Ishikawa (cell line): ENCODE data around the gene TAGLN.

Source experiments
- CEBPB ChIP-seq: IDR thresholded peaks from 2 replicates; pipeline ENCODE4 v1.6.1; 2012
- CREB1 ChIP-seq: IDR thresholded peaks from 2 replicates; pipeline ENCODE4 v1.6.1; 2012; ENCODE audit warnings: low read depth
- EGR1 ChIP-seq: IDR thresholded peaks from 2 replicates; pipeline ENCODE4 v1.6.1; 2012
- EP300 ChIP-seq: IDR thresholded peaks from 2 replicates; pipeline ENCODE4 v1.6.1; 2012; ENCODE audit warnings: borderline replicate concordance
- FOXM1 ChIP-seq: IDR thresholded peaks from 2 replicates; pipeline ENCODE4 v1.6.1; 2012; ENCODE audit warnings: low read depth, borderline replicate concordance
- MAX ChIP-seq: IDR thresholded peaks from 2 replicates; pipeline ENCODE4 v1.6.1; 2012
- NFIC ChIP-seq: IDR thresholded peaks from 2 replicates; pipeline ENCODE4 v1.6.1; 2012
- RAD21 ChIP-seq: IDR thresholded peaks from 2 replicates; pipeline ENCODE4 v1.6.1; 2012; ENCODE audit warnings: low read depth
- TAF1 ChIP-seq: IDR thresholded peaks from 2 replicates; pipeline ENCODE4 v1.6.1; 2012; ENCODE audit warnings: low read depth, mild to moderate bottlenecking
- TCF12 ChIP-seq: IDR thresholded peaks from 2 replicates; pipeline ENCODE4 v1.6.1; 2012; ENCODE audit warnings: low read depth
- TEAD4 ChIP-seq: IDR thresholded peaks from 2 replicates; pipeline ENCODE4 v1.6.1; 2012
- USF1 ChIP-seq: IDR thresholded peaks from 2 replicates; pipeline ENCODE4 v1.6.1; 2012
- YY1 ChIP-seq: IDR thresholded peaks from 2 replicates; pipeline ENCODE4 v1.6.1; 2012; ENCODE audit warnings: low read depth
- ZBTB7A ChIP-seq: IDR thresholded peaks from 2 replicates; pipeline ENCODE4 v1.6.1; 2012; ENCODE audit warnings: low read depth
- TF ChIP-seq, protein P1 (sequence below): IDR thresholded peaks from 2 replicates; pipeline ENCODE4 v1.6.1; 2012; ENCODE audit warnings: low read depth, mild to moderate bottlenecking

Gene TAGLN

DNA sequence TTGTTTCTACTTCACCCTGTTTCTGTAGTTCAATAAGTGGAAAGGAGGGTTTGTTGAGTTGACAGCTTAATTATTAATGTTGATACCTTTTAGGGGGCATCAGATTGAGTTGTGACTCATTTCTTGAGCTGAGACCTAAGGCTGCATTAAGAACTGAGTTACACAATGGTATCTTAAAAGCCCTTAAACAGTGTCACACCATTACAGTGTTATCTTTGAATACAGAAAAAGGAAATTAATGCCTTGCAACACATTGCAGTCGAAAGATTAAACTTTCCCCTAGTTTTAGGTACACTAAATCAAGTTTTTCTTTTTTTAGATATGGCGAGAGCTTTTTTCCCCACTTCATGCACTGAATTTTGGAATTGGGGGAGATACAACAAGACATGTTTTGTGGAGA lies 38.3 kb upstream of the TAGLN start:
- TF ChIP-seq FOXM1 (no peak), EP300 (no peak), CREB1 (no peak), NFIC (no peak), TCF12 (no peak), CEBPB (no peak), EGR1 (no peak), TAF1 (no peak), USF1 (no peak), MAX (no peak), YY1 (no peak), TEAD4 (no peak), ZBTB7A (no peak), RAD21 (no peak)
- TF ChIP-seq, protein P1, sequence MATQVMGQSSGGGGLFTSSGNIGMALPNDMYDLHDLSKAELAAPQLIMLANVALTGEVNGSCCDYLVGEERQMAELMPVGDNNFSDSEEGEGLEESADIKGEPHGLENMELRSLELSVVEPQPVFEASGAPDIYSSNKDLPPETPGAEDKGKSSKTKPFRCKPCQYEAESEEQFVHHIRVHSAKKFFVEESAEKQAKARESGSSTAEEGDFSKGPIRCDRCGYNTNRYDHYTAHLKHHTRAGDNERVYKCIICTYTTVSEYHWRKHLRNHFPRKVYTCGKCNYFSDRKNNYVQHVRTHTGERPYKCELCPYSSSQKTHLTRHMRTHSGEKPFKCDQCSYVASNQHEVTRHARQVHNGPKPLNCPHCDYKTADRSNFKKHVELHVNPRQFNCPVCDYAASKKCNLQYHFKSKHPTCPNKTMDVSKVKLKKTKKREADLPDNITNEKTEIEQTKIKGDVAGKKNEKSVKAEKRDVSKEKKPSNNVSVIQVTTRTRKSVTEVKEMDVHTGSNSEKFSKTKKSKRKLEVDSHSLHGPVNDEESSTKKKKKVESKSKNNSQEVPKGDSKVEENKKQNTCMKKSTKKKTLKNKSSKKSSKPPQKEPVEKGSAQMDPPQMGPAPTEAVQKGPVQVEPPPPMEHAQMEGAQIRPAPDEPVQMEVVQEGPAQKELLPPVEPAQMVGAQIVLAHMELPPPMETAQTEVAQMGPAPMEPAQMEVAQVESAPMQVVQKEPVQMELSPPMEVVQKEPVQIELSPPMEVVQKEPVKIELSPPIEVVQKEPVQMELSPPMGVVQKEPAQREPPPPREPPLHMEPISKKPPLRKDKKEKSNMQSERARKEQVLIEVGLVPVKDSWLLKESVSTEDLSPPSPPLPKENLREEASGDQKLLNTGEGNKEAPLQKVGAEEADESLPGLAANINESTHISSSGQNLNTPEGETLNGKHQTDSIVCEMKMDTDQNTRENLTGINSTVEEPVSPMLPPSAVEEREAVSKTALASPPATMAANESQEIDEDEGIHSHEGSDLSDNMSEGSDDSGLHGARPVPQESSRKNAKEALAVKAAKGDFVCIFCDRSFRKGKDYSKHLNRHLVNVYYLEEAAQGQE, result no peak

DNA sequence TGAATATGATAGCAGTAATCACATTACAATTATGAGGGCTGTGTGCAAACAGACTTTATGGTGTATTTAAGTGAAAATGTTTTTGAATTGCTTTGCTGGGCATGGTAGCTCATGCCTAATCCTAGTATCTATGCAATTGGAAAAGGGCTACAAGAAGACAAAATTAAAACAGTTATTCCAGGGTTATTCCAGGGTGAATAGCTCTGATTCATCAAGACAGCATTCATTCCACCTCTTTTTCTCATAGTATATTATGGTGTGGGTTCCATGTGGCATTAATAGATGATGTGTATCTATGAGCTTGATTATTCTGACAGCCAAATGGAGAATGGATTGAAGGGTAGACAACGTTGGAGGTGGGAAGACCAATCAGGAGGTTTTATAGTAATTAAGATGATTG lies 32.7 kb upstream of the TAGLN start:
- TF ChIP-seq EGR1 (no peak), EP300 (no peak), RAD21 (no peak), CREB1 (no peak), FOXM1 (no peak), TEAD4 (no peak), CEBPB (no peak), TAF1 (no peak), USF1 (no peak), NFIC (no peak), YY1 (no peak), ZBTB7A (no peak), TCF12 (no peak), MAX (no peak)
- TF ChIP-seq, protein P1, result no peak

- no peak for TF ChIP-seq FOXM1
- no peak for TF ChIP-seq TCF12
- no peak for TF ChIP-seq MAX
Measured at GRCh38 chr11:117169736-117170135, 29.4 kb upstream of the TAGLN start.

DNA sequence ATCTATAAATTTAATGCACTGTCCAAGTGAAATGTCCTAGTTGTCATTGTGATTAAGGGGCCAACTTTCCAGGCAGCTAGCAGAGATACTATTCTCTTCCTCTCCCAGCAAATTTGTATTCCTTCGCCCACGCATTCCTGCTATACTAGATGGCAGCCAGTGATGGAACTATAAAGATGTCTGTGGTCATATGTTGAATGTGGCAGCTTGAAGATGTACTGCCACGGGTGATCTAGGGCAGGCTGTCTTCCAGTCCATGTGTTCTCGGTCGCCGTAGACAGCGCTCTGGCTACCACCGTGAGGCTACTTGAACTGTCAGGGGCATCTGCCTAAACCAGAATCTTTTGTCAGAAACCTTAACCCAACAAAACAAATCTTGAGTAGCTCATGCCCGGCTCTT lies 29.0 kb upstream of the TAGLN start:
- TF ChIP-seq EGR1, result no peak
- TF ChIP-seq ZBTB7A, result no peak
- no peak for TF ChIP-seq USF1
- no peak for TF ChIP-seq TCF12
- TF ChIP-seq FOXM1, result no peak

GRCh38 chr11:117171007-117171403 lies 28.2 kb upstream of the TAGLN start:
- no peak for TF ChIP-seq CREB1
- no peak for TF ChIP-seq EP300
- no peak for TF ChIP-seq USF1
- TF ChIP-seq TAF1, result no peak
- no peak for TF ChIP-seq ZBTB7A
- no peak for TF ChIP-seq FOXM1
- TF ChIP-seq MAX, result no peak
